Glutamatergic neuron (in vitro differentiated cells): ENCODE data around the gene ZDHHC19. TPM values are rescaled to one million over a fixed set of nuclear protein-coding genes. Genes with fewer than 3 reads are reported as not detected.
"Not testable (repeated sequence)": the region's sequence is repeated elsewhere in the genome, so short reads cannot be mapped to it uniquely, and the experiment has no call there.

ENCODE experiments used
- DNase-seq: peaks from one replicate; pipeline ENCODE4 v3.0.0; 2022
- H3K27ac Mint-ChIP-seq: one replicate; pipeline ENCODE4 v1.8.0; 2020; ENCODE audit warnings: mild to moderate bottlenecking, mixed read lengths, inconsistent platforms; ENCODE audit not compliant: unreplicated experiment
- H3K27me3 Mint-ChIP-seq: one replicate; pipeline ENCODE4 v1.8.0; 2020; ENCODE audit warnings: mild to moderate bottlenecking, moderate library complexity, mixed read lengths, inconsistent platforms; ENCODE audit not compliant: unreplicated experiment
- H3K36me3 Mint-ChIP-seq: one replicate; pipeline ENCODE4 v1.8.0; 2020; ENCODE audit warnings: mild to moderate bottlenecking, mixed read lengths, inconsistent platforms; ENCODE audit not compliant: unreplicated experiment
- H3K4me1 Mint-ChIP-seq: one replicate; pipeline ENCODE4 v1.8.0; 2020; ENCODE audit warnings: mild to moderate bottlenecking, low read depth, mixed read lengths, inconsistent platforms; ENCODE audit not compliant: unreplicated experiment
- H3K4me3 Mint-ChIP-seq: one replicate; pipeline ENCODE4 v1.8.0; 2020; ENCODE audit warnings: mild to moderate bottlenecking, mixed read lengths, inconsistent platforms; ENCODE audit not compliant: unreplicated experiment
- H3K9me3 Mint-ChIP-seq: one replicate; pipeline ENCODE4 v1.8.0; 2020; ENCODE audit warnings: mild to moderate bottlenecking, moderate library complexity, mixed read lengths, inconsistent platforms; ENCODE audit not compliant: unreplicated experiment
- total RNA-seq: library from RNA; stranded (reverse); fragmentation: NEBNext Ultra II Directional; extraction: Animal tissue kit (Norgen Biotek cat#: 25700); gene quantifications from one replicate; pipeline ENCODE4 v1.2.1, GENCODE V29; 2021; ENCODE audit not compliant: unreplicated experiment
- TF ChIP-seq, protein P1 (sequence below): fragments of 200-600 bp; sonication (generic); IDR thresholded peaks from one replicate; pipeline ENCODE4 v1.5.0; 2021; ENCODE audit not compliant: partially characterized antibody, unreplicated experiment

The ZDHHC19 gene
- total RNA-seq, 1 donor from 2014 or later: 1.2 TPM

- no peaks in the 10 kb centered on the region for H3K36me3 Mint-ChIP-seq
- peaks cover 2% of the 10 kb centered on the region for H3K27me3 Mint-ChIP-seq
- TF ChIP-seq, protein P1, sequence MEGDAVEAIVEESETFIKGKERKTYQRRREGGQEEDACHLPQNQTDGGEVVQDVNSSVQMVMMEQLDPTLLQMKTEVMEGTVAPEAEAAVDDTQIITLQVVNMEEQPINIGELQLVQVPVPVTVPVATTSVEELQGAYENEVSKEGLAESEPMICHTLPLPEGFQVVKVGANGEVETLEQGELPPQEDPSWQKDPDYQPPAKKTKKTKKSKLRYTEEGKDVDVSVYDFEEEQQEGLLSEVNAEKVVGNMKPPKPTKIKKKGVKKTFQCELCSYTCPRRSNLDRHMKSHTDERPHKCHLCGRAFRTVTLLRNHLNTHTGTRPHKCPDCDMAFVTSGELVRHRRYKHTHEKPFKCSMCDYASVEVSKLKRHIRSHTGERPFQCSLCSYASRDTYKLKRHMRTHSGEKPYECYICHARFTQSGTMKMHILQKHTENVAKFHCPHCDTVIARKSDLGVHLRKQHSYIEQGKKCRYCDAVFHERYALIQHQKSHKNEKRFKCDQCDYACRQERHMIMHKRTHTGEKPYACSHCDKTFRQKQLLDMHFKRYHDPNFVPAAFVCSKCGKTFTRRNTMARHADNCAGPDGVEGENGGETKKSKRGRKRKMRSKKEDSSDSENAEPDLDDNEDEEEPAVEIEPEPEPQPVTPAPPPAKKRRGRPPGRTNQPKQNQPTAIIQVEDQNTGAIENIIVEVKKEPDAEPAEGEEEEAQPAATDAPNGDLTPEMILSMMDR: no peak
- H3K4me3 Mint-ChIP-seq: no peak overlapping the region
- H3K4me1 Mint-ChIP-seq: peaks cover 12% of the 10 kb centered on the region
- DNase-seq: no peak
- H3K9me3 Mint-ChIP-seq: peaks cover 3% of the 10 kb centered on the region
- H3K27ac Mint-ChIP-seq: no peak overlapping the region
Observed at GRCh38 chr3:196189566-196190347, 21.4 kb downstream of the ZDHHC19 start.

DNA sequence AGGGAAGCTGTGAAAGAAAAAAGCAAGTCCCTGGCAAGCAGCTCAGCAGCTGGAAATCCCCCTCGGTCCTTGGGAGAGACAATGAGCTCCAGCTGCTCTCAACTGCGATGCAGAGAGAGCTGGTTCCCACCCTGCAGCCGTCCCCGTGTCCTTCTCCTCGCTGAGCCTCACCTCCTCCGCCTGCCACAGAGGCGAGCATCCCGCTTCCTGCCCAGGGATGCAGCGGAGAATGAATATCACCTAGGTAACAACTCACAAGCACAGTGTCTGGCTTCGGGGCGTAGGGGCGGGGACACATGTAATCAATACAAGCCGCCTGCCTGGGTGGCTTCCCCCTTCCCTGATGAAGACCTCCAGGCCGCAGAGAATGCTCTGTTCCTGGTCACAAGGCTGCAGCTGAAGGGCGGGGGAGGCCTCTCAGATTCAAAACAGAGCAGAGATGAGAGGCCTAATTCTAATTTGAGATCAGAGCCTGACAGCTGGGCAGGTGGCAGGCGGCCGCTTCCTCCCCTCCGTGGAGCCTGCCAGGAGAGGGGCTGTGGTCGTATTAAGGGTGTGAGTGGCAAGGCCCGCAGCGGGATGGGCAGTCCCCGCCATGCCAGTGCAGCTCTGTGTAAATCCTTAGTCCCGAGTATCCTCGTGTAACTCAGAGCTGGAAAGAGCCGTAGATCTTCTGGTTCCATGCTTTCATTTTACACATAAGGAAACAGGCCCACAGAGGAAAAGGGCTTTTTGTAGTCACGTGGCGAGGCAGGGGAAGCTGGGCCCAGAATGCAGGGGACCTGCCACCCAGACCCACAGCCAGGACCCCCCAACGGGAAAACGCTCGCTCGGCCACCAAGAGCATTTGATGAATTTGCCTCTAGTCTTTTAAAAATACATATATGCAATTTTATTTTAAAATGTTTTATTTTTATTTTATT, 24.3 kb downstream of the ZDHHC19 start:
- H3K27me3 Mint-ChIP-seq: no peaks in the 10 kb centered on the region
- H3K4me3 Mint-ChIP-seq: peak overlapping the region; percentile 52
- peaks cover 8% of the 10 kb centered on the region for H3K4me1 Mint-ChIP-seq
- H3K9me3 Mint-ChIP-seq: peaks cover 3% of the 10 kb centered on the region
- peak; percentile 85 for DNase-seq
- H3K27ac Mint-ChIP-seq: peak overlapping the region; percentile 88
- TF ChIP-seq, protein P1: no peak
- no peaks in the 10 kb centered on the region for H3K36me3 Mint-ChIP-seq

GRCh38 chr3:196184881-196185280, 26.3 kb downstream of the ZDHHC19 start:
- no peaks in the 10 kb centered on the region for H3K36me3 Mint-ChIP-seq
- peaks cover 3% of the 10 kb centered on the region for H3K9me3 Mint-ChIP-seq
- H3K27me3 Mint-ChIP-seq: no peaks in the 10 kb centered on the region
- no peak overlapping the region for H3K4me3 Mint-ChIP-seq
- no peak overlapping the region for H3K27ac Mint-ChIP-seq
- TF ChIP-seq, protein P1: no peak
- H3K4me1 Mint-ChIP-seq: peaks cover 8% of the 10 kb centered on the region
- no peak for DNase-seq

DNA sequence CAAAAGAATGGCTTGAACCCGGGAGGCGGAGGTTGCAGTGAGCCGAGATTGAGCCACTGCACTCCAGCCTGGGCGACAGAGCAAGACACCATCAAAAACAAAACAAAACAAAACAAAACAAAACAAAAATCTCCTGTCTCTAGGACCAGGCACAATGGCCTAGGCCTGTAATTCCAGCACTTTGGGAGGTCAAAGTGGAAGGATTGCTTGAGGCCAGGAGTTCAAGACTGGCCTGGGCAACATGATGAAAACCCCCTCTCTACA, 27.1 kb downstream of the ZDHHC19 start:
- not testable (repeated sequence) for DNase-seq, H3K4me3 Mint-ChIP-seq, H3K27ac Mint-ChIP-seq, H3K27me3 Mint-ChIP-seq, H3K36me3 Mint-ChIP-seq, H3K9me3 Mint-ChIP-seq
- peaks cover 16% of the 10 kb centered on the region for H3K4me1 Mint-ChIP-seq

DNA sequence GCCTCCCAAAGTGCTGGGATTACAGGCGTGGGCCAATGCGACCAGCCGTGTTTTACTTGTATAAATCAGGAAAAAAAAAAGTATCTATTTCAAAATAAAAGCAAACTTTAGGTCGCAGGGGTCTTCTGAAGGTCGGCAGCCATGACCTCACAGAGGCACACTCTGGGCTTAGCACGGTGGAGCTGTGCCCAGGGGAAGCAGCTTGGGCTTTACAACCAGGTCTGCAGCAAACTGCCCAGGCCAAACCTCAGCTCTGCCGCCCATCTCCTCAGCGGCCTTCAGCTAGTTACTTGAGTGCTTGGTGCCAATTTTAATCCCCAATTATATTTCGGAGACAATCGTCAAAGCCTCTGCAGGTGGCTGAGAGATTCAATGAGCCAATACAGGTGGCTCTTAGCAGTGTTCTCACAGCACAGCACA, 30.1 kb downstream of the ZDHHC19 start:
- Mint-ChIP-seq H3K36me3 (no peaks in the 10 kb centered on the region), H3K27ac (no peak overlapping the region), H3K4me1 (peaks cover 8% of the 10 kb centered on the region), H3K9me3 (peaks cover 2% of the 10 kb centered on the region), H3K4me3 (no peak overlapping the region), H3K27me3 (no peaks in the 10 kb centered on the region)
- DNase-seq: no peak
- TF ChIP-seq, protein P1: no peak
